ENCODE results near the gene ZNF366.

The ZNF366 gene

DNA sequence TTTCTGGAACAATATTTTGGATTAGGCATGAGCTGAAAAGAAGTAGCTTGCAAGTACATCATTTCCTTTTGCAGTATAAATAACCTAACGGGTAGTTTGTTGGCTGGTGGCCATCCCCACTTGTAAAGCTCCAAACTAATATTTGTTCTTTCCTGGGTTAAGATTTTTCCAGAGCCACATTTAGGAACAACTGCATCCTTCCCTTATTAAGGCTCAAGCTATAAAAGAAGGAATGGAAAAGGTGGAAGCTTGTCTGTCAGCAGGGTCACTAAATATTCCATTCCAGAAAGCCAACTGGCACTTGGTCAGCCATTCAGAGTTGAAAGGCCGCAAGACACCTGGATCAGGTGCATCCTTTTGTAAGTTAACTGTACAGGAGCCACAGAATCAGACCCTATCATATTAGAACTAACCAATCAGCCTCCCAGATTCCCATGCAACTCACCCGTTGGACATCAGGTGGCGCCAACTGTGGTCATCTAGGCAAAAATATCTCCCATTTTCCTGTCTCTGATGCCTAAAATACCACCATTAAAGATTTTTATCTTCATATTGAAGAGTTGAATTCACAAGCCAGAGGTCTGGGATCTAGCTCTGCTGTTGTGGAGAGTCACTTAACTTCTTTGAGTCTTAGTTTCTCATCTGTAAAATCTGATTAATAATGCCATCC is 104.1 kb downstream of the ZNF366 start:
- DNase-seq (ENCODE audit: low read depth in 2 of 2): no peak

DNA sequence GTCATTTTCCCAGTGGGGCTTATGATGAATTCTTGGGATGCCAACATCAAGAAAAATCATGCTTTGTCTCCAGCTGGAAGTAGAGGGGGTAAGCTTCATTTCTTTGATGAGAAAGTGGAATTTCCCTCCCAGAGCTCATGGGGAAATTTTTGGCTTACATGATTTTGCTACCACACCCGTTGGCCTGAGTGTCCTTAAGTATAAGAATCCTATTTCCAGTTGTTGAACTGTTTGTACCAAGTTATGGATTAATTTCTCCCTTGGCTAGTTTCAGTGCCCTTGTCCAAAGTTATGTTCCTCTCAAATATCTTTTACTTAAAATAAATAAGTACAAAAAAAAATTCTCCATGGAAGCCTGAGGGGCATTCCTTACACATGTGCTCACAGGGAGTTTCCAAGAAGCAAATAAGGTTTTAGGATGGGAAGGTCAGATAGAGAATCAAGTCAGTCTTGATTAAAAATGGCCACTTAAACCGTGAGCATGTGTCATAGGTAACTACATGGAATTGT is 104.8 kb downstream of the ZNF366 start:
- DNase-seq (ENCODE audit: low read depth in 2 of 2): no peak

DNA sequence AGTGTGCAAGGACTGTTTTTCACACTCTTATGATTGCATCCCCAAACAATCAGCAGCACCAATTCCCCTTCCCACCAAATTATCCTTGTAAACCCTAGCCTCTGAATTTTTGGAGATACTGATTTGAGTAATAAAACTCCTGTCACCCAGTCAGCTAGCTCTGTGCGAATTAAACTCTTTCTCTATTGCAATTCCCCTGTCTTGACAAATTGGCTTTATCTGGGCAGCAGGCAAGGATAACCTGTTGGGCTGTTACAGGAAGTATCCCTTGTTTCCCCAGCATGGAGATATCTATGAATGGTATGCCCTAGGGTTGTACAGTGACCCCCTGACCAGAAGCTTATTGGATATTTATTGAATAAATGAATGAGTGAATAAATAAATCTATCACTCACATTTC is 106.3 kb downstream of the ZNF366 start:
- DNase-seq (ENCODE audit: low read depth in 2 of 2): no peak

DNA sequence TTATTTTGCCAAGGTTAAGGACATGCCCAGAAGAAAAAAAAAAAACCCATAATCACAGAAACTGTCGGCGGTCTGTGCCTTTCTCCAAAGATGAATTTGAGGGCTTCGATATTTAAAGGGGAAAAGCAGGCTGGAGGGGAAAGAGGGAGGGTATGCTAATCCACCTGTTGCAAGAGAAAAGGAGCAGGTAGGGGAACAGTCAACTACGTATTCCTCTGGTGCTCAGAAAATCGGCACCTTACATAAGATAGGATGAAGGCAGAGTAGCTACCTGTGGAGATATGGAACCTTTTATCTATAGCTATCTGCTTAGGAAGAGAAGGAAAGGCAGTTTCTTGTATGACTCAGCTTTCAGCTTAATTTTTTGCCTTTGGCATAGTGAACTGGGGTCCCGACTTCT is 109.4 kb downstream of the ZNF366 start:
- DNase-seq (ENCODE audit: low read depth in 2 of 2): no peak

DNA sequence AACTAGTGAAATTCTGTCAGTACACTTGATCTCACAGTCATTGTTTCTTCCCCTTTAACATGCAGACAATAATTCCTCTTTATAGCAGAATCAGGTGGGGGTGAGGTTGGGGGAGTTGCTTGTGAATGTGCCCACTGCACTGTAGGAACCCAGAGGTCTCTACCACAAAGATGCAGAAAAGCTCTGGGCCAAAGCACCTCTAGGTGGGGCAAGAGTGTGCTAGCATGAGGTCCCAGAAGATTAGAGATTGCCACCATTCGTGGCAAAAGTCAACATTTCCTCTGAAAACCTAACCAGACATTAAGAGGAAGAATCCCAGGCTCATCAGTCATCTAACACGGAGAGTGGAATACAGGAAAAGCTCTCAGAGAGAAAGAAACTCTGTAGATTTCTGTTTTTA is 112.5 kb downstream of the ZNF366 start:
- no peak for DNase-seq (ENCODE audit: low read depth in 2 of 2)

DNA sequence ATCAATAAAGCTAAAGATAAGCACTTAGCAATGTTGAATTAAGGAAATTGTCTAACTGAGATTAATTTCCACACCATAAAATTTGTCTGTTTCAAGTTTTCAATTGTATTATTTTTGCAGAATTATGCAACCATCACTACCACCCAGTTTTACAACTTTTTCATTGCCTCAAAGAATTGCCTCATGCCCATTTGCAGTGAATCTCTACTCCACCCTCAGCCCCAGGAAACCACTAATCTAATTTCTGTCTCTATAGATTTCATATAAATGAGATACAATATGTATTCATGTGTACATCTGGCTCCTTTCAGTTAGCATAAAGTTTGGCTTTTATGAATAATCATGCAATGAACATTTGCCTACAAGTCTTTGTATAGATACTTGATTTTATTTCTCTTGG is 114.2 kb downstream of the ZNF366 start:
- DNase-seq (ENCODE audit: low read depth in 2 of 2): no peak

All from stimulated activated CD4-positive, alpha-beta T cell treated with anti-CD3 and anti-CD28 coated beads, Interleukin-1b, Interleukin-23, amount 100 ng/mL, for 1 hour (primary cell).